K562 (cell line): ENCODE measurements around the gene TAS2R39. TPM values are rescaled to one million over a fixed set of nuclear protein-coding genes. Genes with fewer than 3 reads are reported as not detected.
A peak's percentile ranks its signal among the peaks of the same experiment; 100 is the strongest.

Experiments used
- ARNT ChIP-seq, 2 experiments: fragments of 450-650 bp; IDR thresholded peaks; 2 replicates each; pipeline ENCODE4 v1.6.1; 2016; ENCODE audit warnings: mild to moderate bottlenecking in 1 of 2
- FOXP1 ChIP-seq: sonication (generic); formaldehyde crosslinking; IDR thresholded peaks from 2 replicates; pipeline ENCODE4 v1.8.0; 2022; ENCODE audit warnings: mild to moderate bottlenecking, missing genetic modification reagents
- HDAC3 ChIP-seq: fragments of 450-650 bp; IDR thresholded peaks from 2 replicates; pipeline ENCODE4 v1.6.1; 2018; ENCODE audit warnings: borderline replicate concordance, mild to moderate bottlenecking, moderate library complexity; ENCODE audit not compliant: partially characterized antibody
- JUN ChIP-seq, 2 experiments: sonication (generic) in 1 of 2; formaldehyde crosslinking in 1 of 2; IDR thresholded peaks; 2 replicates each; pipeline versions ENCODE4 v1.6.1 to v1.8.0; 2012 to 2022; ENCODE audit warnings: borderline replicate concordance in 2 of 2, mild to moderate bottlenecking in 2 of 2, improper control_type of control experiment in 1 of 2, low read depth in 1 of 2, low read length in 1 of 2, missing genetic modification reagents in 1 of 2
- PKNOX1 ChIP-seq: fragments of 450-650 bp; IDR thresholded peaks from 2 replicates; pipeline ENCODE4 v1.6.1; 2016
- RFX5 ChIP-seq: IDR thresholded peaks from 2 replicates; pipeline ENCODE4 v1.6.1; 2011; ENCODE audit warnings: low read depth, mild to moderate bottlenecking, improper control_type of control experiment, low read length
- SAFB ChIP-seq: fragments of 200-400 bp; formaldehyde crosslinking; IDR thresholded peaks from 2 replicates; pipeline ENCODE4 v1.6.1; 2017; ENCODE audit warnings: low read depth, low read length, borderline replicate concordance
- SMARCA5 ChIP-seq: fragments of 450-650 bp; IDR thresholded peaks from 2 replicates; pipeline ENCODE4 v1.6.1; 2016
- SMARCC2 ChIP-seq: fragments of 450-650 bp; IDR thresholded peaks from 2 replicates; pipeline ENCODE4 v1.6.1; 2017; ENCODE audit warnings: antibody characterized with exemption, moderate library complexity, mild to moderate bottlenecking, low read depth
- TEAD4 ChIP-seq, 2 experiments: sonication (generic) in 1 of 2; formaldehyde crosslinking in 1 of 2; IDR thresholded peaks; 2 replicates each; pipeline versions ENCODE4 v1.6.1 to v1.8.0; 2012 to 2022; ENCODE audit warnings: borderline replicate concordance in 1 of 2, inconsistent platforms in 1 of 2, low read length in 1 of 2, mild to moderate bottlenecking in 1 of 2, missing genetic modification reagents in 1 of 2
- TRIM24 ChIP-seq, 2 experiments: fragments of 450-650 bp; IDR thresholded peaks; 2 replicates each; pipeline ENCODE4 v1.6.1; 2016
- ZBTB11 ChIP-seq, 3 experiments: fragments of 200-800 bp in 1 of 3; fragments of 250-450 bp in 1 of 3; fragments of 450-650 bp in 1 of 3; sonication (Bioruptor Pico) in 1 of 3; sonication (Bioruptor generic) in 1 of 3; formaldehyde crosslinking in 1 of 3; IDR thresholded peaks; 2 replicates each; pipeline versions ENCODE4 v1.6.1 to v1.8.0; 2016 to 2022; ENCODE audit warnings: mild to moderate bottlenecking in 2 of 3, missing genetic modification characterization in 2 of 3, missing compliant biosample characterization in 1 of 3, moderate library complexity in 1 of 3
- ZC3H4 ChIP-seq: sonication (generic); formaldehyde crosslinking; IDR thresholded peaks from 2 replicates; pipeline ENCODE4 v1.9.0; 2021; ENCODE audit warnings: missing genetic modification reagents, borderline replicate concordance
- ZNF41 ChIP-seq: fragments of 250-450 bp; sonication (Bioruptor Pico); conservative IDR thresholded peaks from 2 replicates; pipeline ENCODE4 v1.4.0; 2020; ENCODE audit warnings: mild to moderate bottlenecking
- ZNF445 ChIP-seq: fragments of 250-450 bp; sonication (Bioruptor Pico); IDR thresholded peaks from 2 replicates; pipeline ENCODE4 v1.4.0; 2020; ENCODE audit warnings: low read depth, mild to moderate bottlenecking, moderate library complexity
- ZNF707 ChIP-seq: fragments of 250-450 bp; sonication (Bioruptor Pico); conservative IDR thresholded peaks from 2 replicates; pipeline ENCODE4 v1.8.0; 2022; ENCODE audit warnings: inconsistent platforms, mild to moderate bottlenecking, moderate library complexity
- polyA plus RNA-seq, 8 experiments: library from polyadenylated mRNA; depleted of rRNA in 4 of 8; stranded (reverse) in 5 of 8; unstranded in 3 of 8; fragments of >200 nt; fragmentation: Nextera tagmentation in 2 of 8; fragmentation: Illumina TruSeq in 1 of 8; extraction: Ambion mirVana in 2 of 8; extraction: Trizol in 1 of 8; gene quantifications; 2 replicates each; pipeline versions ENCODE4 v1.2.1 to v1.2.3, GENCODE V29; 2011 to 2014; ENCODE audit warnings: inconsistent platforms in 1 of 8, missing spikeins in 1 of 8
- total RNA-seq, 7 experiments: library from RNA; depleted of rRNA in 6 of 7; stranded (reverse); fragments of >200 nt in 6 of 7; fragmentation: Illumina TruSeq in 2 of 7; extraction: Trizol in 2 of 7; gene quantifications; 2 replicates each; pipeline versions ENCODE4 v1.2.1 to v1.2.3, GENCODE V29; 2011 to 2021; ENCODE audit warnings: low replicate concordance in 1 of 7
- TF ChIP-seq, protein P1 (sequence below): fragments of 450-650 bp; IDR thresholded peaks from 2 replicates; pipeline ENCODE4 v1.6.1; 2017; ENCODE audit warnings: antibody characterized with exemption, mild to moderate bottlenecking

Gene TAS2R39
- total and polyA plus RNA-seq, 9 of the 15 experiments (the other 6 are each of a cell fraction or from before 2014, with no cell fraction given): not detected

DNA sequence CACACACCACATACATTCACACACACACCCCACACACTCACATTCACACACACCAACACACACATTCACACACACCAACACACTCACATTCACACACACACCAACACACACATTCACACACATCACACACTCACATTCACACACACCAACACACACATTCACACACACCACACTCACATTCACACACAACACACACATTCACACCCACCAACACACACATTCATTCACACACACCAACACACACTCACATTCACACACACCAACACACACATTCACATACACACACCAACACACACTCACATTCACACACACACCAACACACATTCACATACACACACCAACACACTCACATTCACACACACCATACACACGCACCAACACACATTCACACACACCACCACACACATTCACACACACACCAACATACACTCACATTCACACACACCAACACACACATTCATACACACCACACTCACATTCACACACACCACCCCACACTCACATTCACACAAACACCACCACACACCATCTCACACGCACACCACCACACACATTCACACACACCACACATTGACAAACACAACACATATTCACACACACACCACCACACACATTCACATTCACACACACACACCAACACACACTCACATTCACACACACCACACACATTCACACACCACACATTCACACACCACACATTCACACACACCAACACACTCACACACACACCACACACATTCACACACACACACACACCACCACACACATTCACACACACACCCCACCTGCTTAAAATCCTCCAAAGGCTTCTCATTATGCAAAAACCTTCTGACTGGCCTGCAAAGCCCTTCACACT is 47.6 kb downstream of the TAS2R39 start (continued):
- no peak for TF ChIP-seq ZNF707 (CRISPR knock-in tag)
- no peak for TF ChIP-seq HDAC3
- TF ChIP-seq ARNT (IDR thresholded peaks at IDR 0.05): no peak
- TF ChIP-seq, protein P1, sequence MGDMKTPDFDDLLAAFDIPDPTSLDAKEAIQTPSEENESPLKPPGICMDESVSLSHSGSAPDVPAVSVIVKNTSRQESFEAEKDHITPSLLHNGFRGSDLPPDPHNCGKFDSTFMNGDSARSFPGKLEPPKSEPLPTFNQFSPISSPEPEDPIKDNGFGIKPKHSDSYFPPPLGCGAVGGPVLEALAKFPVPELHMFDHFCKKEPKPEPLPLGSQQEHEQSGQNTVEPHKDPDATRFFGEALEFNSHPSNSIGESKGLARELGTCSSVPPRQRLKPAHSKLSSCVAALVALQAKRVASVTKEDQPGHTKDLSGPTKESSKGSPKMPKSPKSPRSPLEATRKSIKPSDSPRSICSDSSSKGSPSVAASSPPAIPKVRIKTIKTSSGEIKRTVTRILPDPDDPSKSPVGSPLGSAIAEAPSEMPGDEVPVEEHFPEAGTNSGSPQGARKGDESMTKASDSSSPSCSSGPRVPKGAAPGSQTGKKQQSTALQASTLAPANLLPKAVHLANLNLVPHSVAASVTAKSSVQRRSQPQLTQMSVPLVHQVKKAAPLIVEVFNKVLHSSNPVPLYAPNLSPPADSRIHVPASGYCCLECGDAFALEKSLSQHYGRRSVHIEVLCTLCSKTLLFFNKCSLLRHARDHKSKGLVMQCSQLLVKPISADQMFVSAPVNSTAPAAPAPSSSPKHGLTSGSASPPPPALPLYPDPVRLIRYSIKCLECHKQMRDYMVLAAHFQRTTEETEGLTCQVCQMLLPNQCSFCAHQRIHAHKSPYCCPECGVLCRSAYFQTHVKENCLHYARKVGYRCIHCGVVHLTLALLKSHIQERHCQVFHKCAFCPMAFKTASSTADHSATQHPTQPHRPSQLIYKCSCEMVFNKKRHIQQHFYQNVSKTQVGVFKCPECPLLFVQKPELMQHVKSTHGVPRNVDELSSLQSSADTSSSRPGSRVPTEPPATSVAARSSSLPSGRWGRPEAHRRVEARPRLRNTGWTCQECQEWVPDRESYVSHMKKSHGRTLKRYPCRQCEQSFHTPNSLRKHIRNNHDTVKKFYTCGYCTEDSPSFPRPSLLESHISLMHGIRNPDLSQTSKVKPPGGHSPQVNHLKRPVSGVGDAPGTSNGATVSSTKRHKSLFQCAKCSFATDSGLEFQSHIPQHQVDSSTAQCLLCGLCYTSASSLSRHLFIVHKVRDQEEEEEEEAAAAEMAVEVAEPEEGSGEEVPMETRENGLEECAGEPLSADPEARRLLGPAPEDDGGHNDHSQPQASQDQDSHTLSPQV: no peak
- 0 out of 2 replicates have a peak, but pooled peaks have one; percentile 79 for TF ChIP-seq ZC3H4 (CRISPR knock-in tag)
- TF ChIP-seq JUN (IDR thresholded peaks at IDR 0.05; ENCODE audit: borderline replicate concordance, low read depth, low read length): no peak
- TF ChIP-seq JUN (CRISPR knock-in tag; IDR thresholded peaks at IDR 0.05; ENCODE audit: borderline replicate concordance): 0 out of 2 replicates have a peak, but pooled peaks have one; percentile 49
- no peak for TF ChIP-seq FOXP1
- no peak for TF ChIP-seq ZBTB11 (CRISPR knock-in tag; IDR thresholded peaks at IDR 0.05)
- no peak for TF ChIP-seq TEAD4 (IDR thresholded peaks at IDR 0.05; ENCODE audit: low read length)
- TF ChIP-seq TEAD4 (CRISPR knock-in tag; IDR thresholded peaks at IDR 0.05; ENCODE audit: borderline replicate concordance): peak; percentile 60; the same call in 1 of the 2 replicates
- TF ChIP-seq TRIM24 (IDR thresholded peaks at IDR 0.05): peak in 1 of 2 experiments; percentile 43; a peak in 1 of 4 replicates
- TF ChIP-seq ZNF445: no peak
- TF ChIP-seq PKNOX1: no peak
- TF ChIP-seq ZNF41 (CRISPR knock-in tag): no peak
- no peak for TF ChIP-seq RFX5
- TF ChIP-seq SMARCA5: 0 out of 2 replicates have a peak, but pooled peaks have one; percentile 23
- TF ChIP-seq SMARCC2: no peak
- TF ChIP-seq SAFB: no peak
